Measurements from ENCODE around the gene SEMG1.

The SEMG1 gene

DNA sequence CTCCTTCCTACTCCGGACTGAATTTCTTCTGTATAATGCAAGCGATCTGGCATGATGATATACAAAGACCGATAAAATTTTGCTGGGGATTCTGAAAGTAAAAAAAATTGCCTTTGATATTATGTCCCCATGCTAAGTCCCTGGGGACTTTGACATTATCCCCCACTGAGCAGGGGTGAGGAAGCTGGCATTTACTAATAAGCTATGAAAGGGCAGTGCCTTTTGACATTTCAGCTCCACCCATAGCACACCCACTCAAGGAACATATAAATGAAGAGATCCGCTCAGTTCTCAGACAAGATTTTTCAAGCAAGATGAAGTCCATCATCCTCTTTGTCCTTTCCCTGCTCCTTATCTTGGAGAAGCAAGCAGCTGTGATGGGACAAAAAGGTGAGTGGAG is 14.2 kb downstream of the SEMG1 start, which contains the start of gene SEMG2:
Gene SEMG2 (plus strand): TSS at position 298 of the 400 bp plus-strand sequence. CDS start 17 bp downstream, at position 315.
- DNase-seq (ENCODE audit: low spot score) = no peak

DNA sequence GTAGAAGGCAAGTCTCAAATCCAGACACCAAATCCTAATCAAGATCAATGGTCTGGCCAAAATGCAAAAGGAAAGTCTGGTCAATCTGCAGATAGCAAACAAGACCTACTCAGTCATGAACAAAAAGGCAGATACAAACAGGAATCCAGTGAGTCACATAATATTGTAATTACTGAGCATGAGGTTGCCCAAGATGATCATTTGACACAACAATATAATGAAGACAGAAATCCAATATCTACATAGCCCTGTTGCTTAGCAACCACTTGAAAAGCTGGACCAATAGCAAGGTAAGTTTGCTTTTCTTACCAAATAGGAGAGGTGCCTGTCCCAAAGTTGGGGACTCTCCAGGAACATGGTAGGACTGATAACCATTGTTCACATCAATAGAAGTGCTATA is 16.3 kb downstream of the SEMG1 start:
- no peak for DNase-seq (ENCODE audit: low spot score)

DNA sequence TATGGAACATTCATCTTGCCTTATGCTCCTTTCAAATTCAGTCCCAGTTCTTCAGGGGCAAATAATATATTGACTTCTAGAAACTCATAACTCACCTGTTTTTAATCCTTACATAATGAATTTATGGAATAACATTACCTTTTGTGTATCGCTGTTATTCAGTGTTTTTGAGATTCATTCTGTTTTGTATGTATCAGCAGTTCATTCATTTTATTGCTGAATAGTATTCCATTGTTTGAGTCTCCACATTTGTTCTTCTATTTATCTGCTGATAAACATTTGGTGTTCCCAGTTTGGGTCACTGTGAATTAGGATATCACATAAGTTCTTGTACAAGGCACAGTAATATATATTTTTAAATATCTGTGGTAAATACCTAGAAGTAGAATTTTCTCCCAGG is 19.5 kb downstream of the SEMG1 start:
- DNase-seq (ENCODE audit: low spot score) = no peak

DNA sequence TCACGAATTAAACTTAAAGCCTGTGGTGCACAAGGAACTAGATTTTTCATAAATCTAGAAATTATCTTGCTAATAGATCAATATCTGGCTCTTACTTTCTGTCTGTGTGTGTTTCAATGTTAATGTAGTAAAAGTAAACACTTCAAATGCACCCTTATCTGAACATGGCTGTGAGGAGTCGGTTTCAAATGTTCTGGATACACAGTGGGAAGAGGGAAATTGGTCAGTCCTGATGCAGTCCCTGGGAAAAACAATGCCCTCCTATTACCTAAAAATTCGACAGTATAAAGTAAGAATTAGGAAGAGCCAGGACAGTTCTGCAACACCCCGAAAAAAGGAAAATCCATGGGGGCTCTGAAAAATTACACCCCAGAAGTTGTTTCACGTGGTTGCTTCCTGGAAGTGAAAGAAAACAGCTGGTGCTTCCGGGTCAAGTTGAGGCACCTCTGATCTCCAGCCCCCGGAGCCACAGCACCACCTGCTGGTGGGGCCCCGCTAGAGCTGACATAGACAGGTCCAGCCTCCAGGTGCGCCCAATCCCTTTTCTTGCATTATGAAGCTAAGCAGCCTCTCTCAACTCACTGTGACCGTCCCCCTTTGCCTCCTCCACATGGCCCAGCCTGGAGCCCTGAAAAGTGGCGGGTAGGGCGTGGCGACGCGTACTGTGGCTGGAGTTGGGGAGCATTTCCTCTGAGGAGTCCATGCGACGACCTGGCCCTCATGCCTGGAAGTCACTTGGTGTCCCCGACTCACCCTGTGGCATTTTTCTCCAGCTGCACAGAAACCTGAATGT is 22.6 kb downstream of the SEMG1 start:
- no peak for DNase-seq (ENCODE audit: low spot score)

DNA sequence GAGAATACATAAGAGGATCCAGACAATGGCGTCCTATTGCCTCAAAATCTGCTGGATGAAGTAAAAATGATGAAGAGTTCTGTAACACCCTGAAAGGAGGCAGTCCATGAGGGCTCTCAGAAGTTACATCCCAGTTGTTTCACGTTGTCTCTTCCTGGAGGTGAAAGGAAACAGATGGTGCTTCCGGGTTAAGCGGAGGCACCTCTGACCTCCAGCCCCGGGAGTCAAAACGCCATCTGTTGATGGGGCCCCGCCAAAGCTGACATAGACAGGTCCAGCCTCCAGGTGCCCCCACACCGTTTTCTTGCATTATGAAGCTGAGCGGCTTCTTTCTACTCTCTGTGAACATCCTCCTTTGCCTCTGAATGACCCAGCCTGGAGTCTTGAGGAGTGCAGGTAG is 23.8 kb downstream of the SEMG1 start:
- DNase-seq (ENCODE audit: low spot score) = no peak

DNA sequence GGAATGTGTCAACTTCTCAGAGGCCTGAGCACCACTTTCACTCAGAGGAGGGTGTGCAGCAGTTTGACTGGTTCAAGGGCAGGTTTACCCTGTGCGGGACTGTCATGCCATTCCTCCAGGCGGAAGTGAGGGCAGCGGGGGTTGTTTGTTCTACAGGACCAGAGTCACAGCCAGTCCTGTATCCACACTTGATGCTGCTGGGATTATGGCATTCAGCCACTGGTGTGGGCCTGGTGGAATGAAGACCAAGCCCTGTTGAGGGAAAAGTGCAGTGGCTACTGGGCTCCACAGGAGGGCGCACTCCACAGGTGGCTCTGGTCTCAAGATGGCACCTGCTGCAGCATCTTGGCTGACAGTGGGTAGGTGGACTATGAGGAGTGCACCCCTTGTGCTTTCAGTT is 29.2 kb downstream of the SEMG1 start:
- DNase-seq (ENCODE audit: low spot score) = no peak

DNA sequence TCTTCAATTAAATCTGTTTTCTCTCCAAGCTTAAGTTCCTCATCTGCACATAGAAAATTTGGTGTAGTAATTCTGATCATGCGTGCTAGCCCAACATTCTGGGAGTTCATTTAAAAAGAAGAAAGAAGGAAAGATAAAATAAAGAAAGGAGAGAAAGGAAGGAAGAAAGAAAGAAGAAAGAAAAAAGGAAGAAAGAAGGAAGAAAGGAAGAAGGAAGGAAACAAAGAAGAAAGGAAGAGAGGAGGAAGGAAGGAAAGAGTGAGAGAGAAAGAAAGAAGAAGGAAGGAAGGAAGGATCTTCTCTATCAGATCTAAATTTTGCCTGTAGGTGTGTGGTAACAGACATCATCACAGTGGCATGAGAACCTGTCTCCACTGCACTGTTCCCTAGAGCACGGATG is 31.3 kb downstream of the SEMG1 start:
- no peak for DNase-seq (ENCODE audit: low spot score)

DNA sequence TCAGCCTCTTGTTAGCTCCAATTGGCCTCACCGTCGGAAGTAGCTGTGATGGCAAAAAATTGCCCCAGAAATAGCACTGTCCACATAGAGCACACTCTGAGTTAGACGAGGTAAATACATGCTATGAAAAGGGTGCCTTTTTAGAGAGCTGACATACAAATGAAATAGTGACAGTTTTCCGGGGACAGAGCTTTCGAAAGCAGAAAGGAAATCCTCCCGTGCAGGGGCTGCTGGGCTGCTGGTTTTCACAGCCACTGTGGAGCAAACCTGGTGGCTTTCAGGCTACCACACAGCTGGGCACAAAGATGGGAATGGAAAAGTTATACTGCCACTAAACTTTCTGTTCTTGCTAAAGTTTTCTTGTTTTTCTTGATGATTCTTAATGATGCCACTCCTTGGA is 39.3 kb downstream of the SEMG1 start:
- no peak for DNase-seq (ENCODE audit: low spot score)

DNA sequence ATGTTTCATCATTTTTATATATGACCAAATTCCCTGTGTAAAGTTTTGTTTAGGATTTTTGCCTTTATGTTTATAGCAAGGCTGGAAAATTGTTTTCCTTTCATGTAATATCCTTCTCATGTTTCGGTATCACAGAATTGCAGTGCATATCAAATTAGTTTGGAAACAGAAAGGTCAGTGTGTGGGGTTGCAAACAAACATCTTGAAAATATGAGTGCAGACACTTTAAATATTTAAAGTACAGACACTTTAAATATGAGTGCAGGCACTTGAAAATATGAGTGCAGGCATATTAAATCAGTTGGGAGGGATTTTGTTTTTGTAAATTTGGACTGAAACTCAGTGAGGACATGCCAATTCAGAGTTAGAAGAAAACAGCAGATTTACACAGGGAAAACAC is 41.0 kb downstream of the SEMG1 start:
- DNase-seq (ENCODE audit: low spot score) = no peak

DNA sequence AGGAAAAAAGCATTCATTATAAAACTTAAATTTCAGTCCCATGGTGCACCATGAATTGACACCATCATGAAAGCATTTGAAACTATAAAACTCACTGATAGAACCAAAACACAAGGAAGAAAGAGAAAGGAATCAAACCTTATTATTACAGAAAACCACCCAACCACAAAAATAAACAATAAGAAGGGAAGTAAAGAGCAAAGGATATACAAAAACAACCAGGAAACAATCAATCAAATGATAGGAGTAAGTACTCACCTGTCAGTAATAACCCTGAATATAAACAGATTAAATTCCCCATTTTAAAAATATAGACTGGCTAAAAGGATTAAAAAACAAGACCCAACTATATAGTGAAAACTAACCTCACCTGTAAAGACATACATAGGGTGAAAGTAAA is 41.8 kb downstream of the SEMG1 start:
- DNase-seq (ENCODE audit: low spot score) = no peak

DNA sequence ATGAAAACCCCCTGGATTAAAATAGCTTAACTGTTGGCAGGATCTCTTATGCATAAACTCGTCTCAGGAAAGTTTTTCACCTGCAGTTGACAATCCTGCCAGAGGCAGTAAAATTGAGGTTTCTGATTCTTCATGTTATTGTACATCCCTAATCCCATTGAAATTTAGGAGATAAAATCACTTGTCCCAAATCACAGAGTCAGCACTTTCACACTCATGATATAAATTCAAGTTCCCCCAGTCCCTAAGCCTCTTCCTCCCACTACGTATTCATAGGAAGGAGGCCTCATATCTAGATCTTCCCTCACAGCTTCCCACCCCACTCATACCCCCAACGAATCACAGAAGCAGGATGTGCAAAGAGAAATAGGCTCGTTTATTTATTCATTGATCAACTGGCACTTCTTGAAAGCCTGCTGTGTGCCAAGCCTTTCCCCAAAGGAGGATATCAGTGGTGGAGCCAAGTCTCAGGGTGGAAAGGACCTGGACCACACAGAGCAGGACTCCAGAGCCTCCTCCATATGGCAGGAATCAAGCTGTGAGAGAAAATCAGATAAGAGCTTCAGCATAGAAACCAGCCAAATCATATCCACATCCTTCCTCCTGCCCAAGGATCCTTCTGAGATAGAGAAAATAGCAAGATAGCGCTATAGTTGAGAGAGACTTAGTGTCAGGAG is 45.2 kb downstream of the SEMG1 start:
- DNase-seq (ENCODE audit: low spot score) = no peak

DNA sequence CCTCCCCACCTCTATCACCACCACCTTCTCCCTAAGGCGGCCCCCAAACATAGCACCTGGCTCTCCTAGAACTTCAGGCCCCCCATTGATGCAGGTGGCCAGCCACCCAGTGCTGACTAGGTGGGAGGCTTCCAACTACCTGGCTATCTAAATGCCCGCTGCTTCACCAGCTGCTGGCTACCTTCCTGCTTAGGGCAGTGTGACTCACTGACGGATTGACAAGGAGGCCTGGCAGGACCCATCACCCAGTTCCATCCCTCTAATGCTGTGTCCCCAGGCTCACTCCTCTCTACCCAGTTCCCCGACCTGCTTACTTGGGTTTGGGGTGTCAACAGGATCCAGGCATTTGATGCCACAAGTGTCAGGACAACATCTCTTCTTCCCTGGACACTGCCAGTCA is 46.4 kb downstream of the SEMG1 start:
- DNase-seq (ENCODE audit: low spot score) = no peak

DNA sequence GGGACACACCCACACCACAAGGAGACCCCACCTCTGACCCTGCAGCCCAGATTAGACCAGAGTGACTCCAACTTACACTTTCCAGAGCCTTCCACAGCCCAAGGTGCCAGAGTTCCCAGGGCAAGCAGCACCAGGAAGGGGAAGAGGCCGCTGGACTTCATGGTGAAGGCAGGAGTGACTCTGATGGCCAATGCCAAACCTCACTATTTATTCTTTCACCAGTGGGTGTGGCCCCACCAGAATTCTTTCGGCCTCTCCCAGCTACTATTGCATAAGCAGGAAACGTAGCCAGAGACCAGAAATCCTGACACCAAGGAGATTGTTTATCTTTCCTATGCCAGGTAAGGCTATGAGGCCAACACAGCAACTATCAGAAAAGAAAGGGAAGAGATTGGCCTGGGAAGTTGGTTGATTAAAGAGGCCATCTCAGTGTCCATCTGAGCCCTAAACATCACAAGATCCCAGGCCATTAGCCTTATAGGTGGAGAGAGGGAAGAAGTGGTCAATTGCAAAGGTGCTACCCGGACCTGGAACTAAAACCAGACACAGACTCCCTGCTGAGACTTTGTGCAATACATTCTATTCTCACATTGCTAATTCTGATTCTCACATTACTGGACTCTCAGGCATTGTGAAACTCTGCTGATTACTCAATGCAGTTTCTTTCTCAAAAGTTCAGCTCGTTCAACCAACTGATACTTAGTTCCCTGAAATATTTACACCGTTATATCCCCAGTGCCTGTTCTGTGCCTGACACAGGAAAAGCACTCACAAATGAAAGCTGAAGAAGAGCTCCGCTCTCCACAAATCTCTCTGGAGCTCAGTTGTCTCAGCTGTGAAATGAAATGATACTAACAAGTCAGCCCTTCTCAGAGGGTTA is 47.8 kb downstream of the SEMG1 start, which contains the start of gene SLPI:
Gene SLPI (minus strand): TSS at position 182 of the 880 bp plus-strand sequence. CDS start 21 bp downstream, at position 161.
- no peak for DNase-seq (ENCODE audit: low spot score)

DNA sequence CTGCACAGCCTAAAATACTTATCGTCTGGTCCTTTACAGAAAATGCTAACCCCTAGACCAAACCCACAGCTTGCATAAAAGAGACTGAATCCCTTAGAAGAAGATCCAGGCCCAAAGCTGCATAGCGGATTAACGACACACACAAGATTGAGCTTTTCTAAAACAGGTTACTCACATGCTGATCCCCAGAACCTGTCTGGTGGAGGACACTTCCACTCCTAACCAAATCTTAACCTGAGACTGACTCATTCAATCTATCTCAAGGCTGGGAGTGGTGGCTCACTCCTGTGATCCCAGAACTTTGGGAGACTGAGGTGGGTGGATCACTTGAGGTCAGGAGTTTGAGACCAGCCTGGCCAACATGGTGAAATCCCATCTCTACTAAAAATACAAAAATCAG is 50.3 kb downstream of the SEMG1 start:
- no peak for DNase-seq (ENCODE audit: low spot score)

DNA sequence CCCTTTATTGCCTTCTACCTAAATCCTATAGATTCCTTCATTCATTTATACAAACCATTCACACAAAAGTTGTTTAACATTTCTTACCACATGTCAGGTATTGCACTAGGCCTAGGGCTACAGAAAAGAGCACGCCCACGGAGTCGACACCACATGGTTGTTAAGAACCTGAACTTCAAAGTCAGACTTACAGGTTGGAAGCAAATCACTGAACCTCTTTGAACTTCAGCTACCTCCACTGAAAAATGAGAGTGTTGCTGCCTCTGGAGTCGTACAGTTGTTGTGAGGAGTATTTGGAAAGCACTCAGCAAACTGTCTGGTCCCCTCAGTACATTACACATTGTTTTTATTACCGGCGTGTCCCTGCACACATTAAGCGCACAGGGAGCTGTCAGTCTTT is 50.9 kb downstream of the SEMG1 start:
- no peak for DNase-seq (ENCODE audit: low spot score)

DNA sequence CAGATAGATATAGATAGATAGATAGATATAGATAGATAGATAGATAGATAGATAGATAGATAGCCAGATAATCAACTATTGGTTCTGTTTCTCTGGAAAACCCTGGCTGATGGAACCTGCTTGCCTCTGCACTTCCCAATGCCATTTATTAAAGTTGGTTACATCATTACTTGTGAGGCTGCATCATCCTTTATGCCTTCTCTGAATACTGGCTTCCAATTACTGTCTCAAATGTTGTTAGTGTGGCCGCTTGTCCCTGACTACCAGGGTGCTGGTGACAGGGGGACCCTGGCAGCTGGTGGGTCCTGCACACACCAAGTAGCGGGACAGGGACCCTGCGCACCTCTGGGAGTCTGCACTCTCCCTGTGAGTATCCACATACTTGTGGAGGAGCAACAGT is 51.4 kb downstream of the SEMG1 start:
- no peak for DNase-seq (ENCODE audit: low spot score)

DNA sequence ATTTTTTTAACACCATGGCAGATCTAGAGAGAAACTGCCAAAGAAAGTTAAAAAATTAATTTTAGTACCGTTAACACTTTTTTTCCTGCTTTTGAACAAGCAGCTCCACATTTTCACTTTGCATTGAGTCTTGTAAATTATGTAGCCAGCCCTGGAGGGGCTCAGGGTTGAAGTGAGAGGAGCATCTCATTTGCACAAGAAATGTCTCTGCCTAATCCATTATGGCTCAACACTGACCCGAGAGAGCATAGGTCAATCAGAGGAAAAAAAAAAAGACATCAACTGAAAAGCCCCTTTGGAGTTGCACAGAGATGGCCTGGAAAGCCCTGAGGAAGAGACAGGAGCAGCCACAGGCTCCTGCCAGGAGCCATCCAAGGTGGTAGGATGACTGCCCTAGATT is 51.8 kb downstream of the SEMG1 start:
- no peak for DNase-seq (ENCODE audit: low spot score)

Data from CD4-positive, alpha-beta T cell treated with Interleukin-15 for 4 hours (primary cell).